Stimulated activated CD4-positive, alpha-beta T cell treated with anti-CD3 and anti-CD28 coated beads, Interleukin-4, amount 100 ng/mL, for 48 hours (primary cell): ENCODE results near the gene PKLR.
A peak's percentile ranks its signal among the peaks of the same experiment; 100 is the strongest.
"Not testable (repeated sequence)": the region's sequence is repeated elsewhere in the genome, so short reads cannot be mapped to it uniquely, and the experiment has no call there.

Experiments
- DNase-seq, 2 donors: peaks; one replicate each; pipeline ENCODE4 v3.0.0-alpha.2; 2020; ENCODE audit warnings: low read depth in 2 of 2

PKLR gene

GRCh38 chr1:155301342-155301841 is at the start of gene PKLR:
Gene PKLR (minus strand): TSS chr1:155301438. CDS start chr1:155301395, 43 bp downstream.
- no peak for DNase-seq

GRCh38 chr1:155342842-155343241 is 41.6 kb upstream of the PKLR start:
- DNase-seq: no peak

GRCh38 chr1:155339515-155340097 is 38.4 kb upstream of the PKLR start:
- no peak for DNase-seq

GRCh38 chr1:155334962-155335361 is 33.7 kb upstream of the PKLR start:
- DNase-seq: no peak

GRCh38 chr1:155329980-155330598 is 28.9 kb upstream of the PKLR start:
- no peak for DNase-seq

- DNase-seq: not testable (repeated sequence)
Observed at GRCh38 chr1:155328856-155329255, 27.6 kb upstream of the PKLR start.

- DNase-seq: no peak
Observed at GRCh38 chr1:155327981-155328380, 26.7 kb upstream of the PKLR start.

- DNase-seq: no peak
Observed at GRCh38 chr1:155326631-155327037, 25.4 kb upstream of the PKLR start.

- no peak for DNase-seq
Observed at GRCh38 chr1:155326020-155326526, 24.8 kb upstream of the PKLR start.

- no peak for DNase-seq
Observed at GRCh38 chr1:155325603-155325893, 24.3 kb upstream of the PKLR start.

GRCh38 chr1:155324717-155325602 is 23.7 kb upstream of the PKLR start:
- DNase-seq: no peak

- peak; percentile 90 to 97 for DNase-seq
Observed at GRCh38 chr1:155324037-155324716, 22.9 kb upstream of the PKLR start.

- peak; percentile 75 to 80 for DNase-seq
Observed at GRCh38 chr1:155323729-155324036, 22.4 kb upstream of the PKLR start.

- DNase-seq: peak; percentile 83 to 85
Observed at GRCh38 chr1:155322953-155323728, 21.9 kb upstream of the PKLR start.

- no peak for DNase-seq
Observed at GRCh38 chr1:155322571-155322952, 21.3 kb upstream of the PKLR start.

GRCh38 chr1:155321639-155322503 is 20.6 kb upstream of the PKLR start:
- no peak for DNase-seq

- peak; percentile 57 to 66 for DNase-seq
Observed at GRCh38 chr1:155320661-155321617, 19.7 kb upstream of the PKLR start, which contains the start of gene RUSC1. Gene RUSC1 (plus strand): TSS chr1:155320894. CDS start chr1:155321774, 880 bp downstream.

GRCh38 chr1:155320252-155320651 is 19.0 kb upstream of the PKLR start:
- no peak for DNase-seq

- no peak for DNase-seq
Observed at GRCh38 chr1:155319536-155319935, 18.3 kb upstream of the PKLR start.
